ENCODE data around the gene CNIH3.

CNIH3 gene

GRCh38 chr1:224643653-224644052 is 27.5 kb downstream of the CNIH3 start:
- no peaks in the 10 kb centered on the region for H3K9me3 ChIP-seq (ENCODE audit: control insufficient read depth in 2 of 2, low read length in 2 of 2)
- H3K36me3 ChIP-seq (ENCODE audit: control insufficient read depth in 2 of 2, insufficient read depth in 2 of 2, low read length in 2 of 2): no peaks in the 10 kb centered on the region
- no peaks in the 10 kb centered on the region for H3K4me1 ChIP-seq (ENCODE audit: control insufficient read depth, insufficient read depth, low read length)
- no peak overlapping the region for H3K27ac ChIP-seq (ENCODE audit: low read length)
- no peak overlapping the region for H3K9ac ChIP-seq (ENCODE audit: low read length in 2 of 2)
- no peaks in the 10 kb centered on the region for H3K27me3 ChIP-seq (ENCODE audit: control insufficient read depth in 1 of 2, insufficient read depth in 2 of 2, low read length in 2 of 2)
- no peak overlapping the region for H3K4me3 ChIP-seq (ENCODE audit: low read length in 2 of 2)

DNA sequence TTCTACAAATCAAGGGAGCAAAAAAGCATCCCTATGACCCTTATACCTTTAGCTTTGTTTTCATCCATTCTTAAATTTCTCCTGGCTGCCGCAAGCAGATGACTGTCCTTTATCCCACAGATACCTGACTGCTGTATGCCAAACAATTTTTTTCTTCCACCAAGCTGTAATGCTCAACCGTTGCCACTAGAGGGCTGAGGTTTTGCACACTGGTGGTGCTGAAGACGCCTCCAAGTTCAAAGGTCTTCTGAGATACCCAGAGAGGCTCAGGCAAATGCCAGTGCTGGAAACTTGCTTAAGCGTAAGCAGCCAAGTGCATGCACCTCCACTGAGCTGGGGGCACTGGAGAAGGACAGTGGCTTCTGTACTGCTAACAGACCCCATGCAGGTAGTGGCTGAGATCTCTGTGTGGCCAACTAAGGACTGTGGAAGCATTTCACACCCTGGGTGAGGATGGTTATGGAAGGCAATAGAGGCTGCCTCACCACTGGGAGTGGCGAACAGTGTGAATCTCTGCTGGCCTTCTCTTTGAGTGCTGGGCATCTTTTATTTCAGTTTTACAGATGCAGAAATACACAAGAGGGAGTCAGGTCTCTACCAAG is 28.5 kb downstream of the CNIH3 start:
- no peak overlapping the region for H3K4me3 ChIP-seq (ENCODE audit: low read length in 2 of 2)
- H3K36me3 ChIP-seq (ENCODE audit: control insufficient read depth in 2 of 2, insufficient read depth in 2 of 2, low read length in 2 of 2): no peaks in the 10 kb centered on the region
- no peaks in the 10 kb centered on the region for H3K9me3 ChIP-seq (ENCODE audit: control insufficient read depth in 2 of 2, low read length in 2 of 2)
- H3K27ac ChIP-seq (ENCODE audit: low read length): no peak overlapping the region
- H3K4me1 ChIP-seq (ENCODE audit: control insufficient read depth, insufficient read depth, low read length): no peaks in the 10 kb centered on the region
- no peaks in the 10 kb centered on the region for H3K27me3 ChIP-seq (ENCODE audit: control insufficient read depth in 1 of 2, insufficient read depth in 2 of 2, low read length in 2 of 2)
- H3K9ac ChIP-seq (ENCODE audit: low read length in 2 of 2): no peak overlapping the region

DNA sequence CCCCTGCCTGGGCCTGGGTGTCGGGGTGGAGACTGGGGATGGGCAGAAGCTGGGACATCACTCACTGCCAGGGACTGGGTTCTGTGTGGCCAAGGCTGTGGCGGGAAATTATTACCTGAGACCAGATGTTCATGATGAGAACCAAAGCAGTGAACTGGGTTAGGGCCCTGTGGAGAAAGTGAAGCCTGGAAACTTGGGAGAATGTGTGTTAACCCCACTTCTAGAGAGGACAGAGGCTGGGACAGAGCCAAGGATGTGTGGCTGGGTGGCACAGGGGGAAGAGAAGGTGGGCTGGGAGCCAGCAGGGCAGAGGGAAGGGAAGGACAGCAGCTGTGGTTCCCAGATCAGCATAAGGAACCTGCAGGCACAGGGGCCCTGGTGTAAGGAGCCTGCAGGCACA is 31.3 kb downstream of the CNIH3 start:
- no peak overlapping the region for H3K27ac ChIP-seq (ENCODE audit: low read length)
- H3K27me3 ChIP-seq (ENCODE audit: control insufficient read depth in 1 of 2, insufficient read depth in 2 of 2, low read length in 2 of 2): no peaks in the 10 kb centered on the region
- no peaks in the 10 kb centered on the region for H3K4me1 ChIP-seq (ENCODE audit: control insufficient read depth, insufficient read depth, low read length)

DNA sequence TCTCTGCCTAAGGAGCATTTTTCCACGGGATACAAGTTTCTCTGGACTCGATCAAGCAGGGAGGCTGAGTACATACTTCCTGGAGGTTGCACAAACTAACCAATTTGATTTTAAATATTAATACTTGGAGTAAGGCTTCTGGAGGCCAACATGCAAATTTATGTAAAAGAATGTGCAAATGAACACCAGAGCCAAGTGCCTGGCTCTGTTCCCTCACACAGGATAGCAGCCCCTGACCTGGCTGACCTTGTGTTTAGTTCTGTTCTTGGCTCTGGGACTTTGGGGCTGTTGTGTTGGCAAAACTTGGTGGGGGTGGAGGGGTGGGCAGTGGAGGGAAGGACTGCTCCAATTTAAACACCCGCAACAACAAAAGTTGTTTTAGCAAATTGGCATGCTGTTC is 34.2 kb downstream of the CNIH3 start:
- no peaks in the 10 kb centered on the region for H3K27me3 ChIP-seq (ENCODE audit: control insufficient read depth in 1 of 2, insufficient read depth in 2 of 2, low read length in 2 of 2)
- H3K9ac ChIP-seq (ENCODE audit: low read length in 2 of 2): no peak overlapping the region
- H3K4me3 ChIP-seq (ENCODE audit: low read length in 2 of 2): no peak overlapping the region
- H3K9me3 ChIP-seq (ENCODE audit: control insufficient read depth in 2 of 2, low read length in 2 of 2): no peaks in the 10 kb centered on the region
- no peaks in the 10 kb centered on the region for H3K36me3 ChIP-seq (ENCODE audit: control insufficient read depth in 2 of 2, insufficient read depth in 2 of 2, low read length in 2 of 2)
- H3K4me1 ChIP-seq (ENCODE audit: control insufficient read depth, insufficient read depth, low read length): no peaks in the 10 kb centered on the region
- H3K27ac ChIP-seq (ENCODE audit: low read length): no peak overlapping the region

More for the DNA sequence above, 31.3 kb downstream of the CNIH3 start:
- Histone ChIP-seq H3K9ac (ENCODE audit: low read length in 2 of 2) (no peak overlapping the region), H3K4me3 (ENCODE audit: low read length in 2 of 2) (no peak overlapping the region), H3K9me3 (ENCODE audit: control insufficient read depth in 2 of 2, low read length in 2 of 2) (no peaks in the 10 kb centered on the region), H3K36me3 (ENCODE audit: control insufficient read depth in 2 of 2, insufficient read depth in 2 of 2, low read length in 2 of 2) (no peaks in the 10 kb centered on the region)

DNA sequence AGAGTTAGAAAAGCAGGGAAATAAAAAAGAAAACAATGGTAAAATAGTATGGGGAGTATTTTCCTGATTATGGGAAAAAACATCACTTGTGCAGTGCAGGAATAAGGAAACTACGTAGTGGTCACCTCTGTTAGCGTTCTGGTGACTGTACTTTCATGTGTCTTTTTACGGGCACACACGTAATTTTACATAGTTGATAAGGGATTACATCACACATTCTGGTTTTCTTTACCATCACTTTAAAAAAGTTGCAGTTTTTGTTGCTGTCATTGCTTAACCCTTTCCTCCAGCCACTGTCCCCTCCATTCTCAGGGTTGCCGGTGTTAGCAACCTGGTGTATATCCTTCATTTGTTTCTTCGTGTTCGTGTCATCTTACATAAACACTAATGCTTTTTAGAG is 35.1 kb downstream of the CNIH3 start:
- H3K36me3 ChIP-seq (ENCODE audit: control insufficient read depth in 2 of 2, insufficient read depth in 2 of 2, low read length in 2 of 2): no peaks in the 10 kb centered on the region
- H3K27ac ChIP-seq (ENCODE audit: low read length): no peak overlapping the region
- H3K9me3 ChIP-seq (ENCODE audit: control insufficient read depth in 2 of 2, low read length in 2 of 2): no peaks in the 10 kb centered on the region
- H3K4me1 ChIP-seq (ENCODE audit: control insufficient read depth, insufficient read depth, low read length): no peaks in the 10 kb centered on the region
- no peak overlapping the region for H3K4me3 ChIP-seq (ENCODE audit: low read length in 2 of 2)
- no peak overlapping the region for H3K9ac ChIP-seq (ENCODE audit: low read length in 2 of 2)
- H3K27me3 ChIP-seq (ENCODE audit: control insufficient read depth in 1 of 2, insufficient read depth in 2 of 2, low read length in 2 of 2): no peaks in the 10 kb centered on the region

GRCh38 chr1:224656392-224656791 is 40.3 kb downstream of the CNIH3 start:
- Histone ChIP-seq H3K27ac (ENCODE audit: low read length) (no peak overlapping the region), H3K9me3 (ENCODE audit: control insufficient read depth in 2 of 2, low read length in 2 of 2) (no peaks in the 10 kb centered on the region), H3K36me3 (ENCODE audit: control insufficient read depth in 2 of 2, insufficient read depth in 2 of 2, low read length in 2 of 2) (no peaks in the 10 kb centered on the region), H3K9ac (ENCODE audit: low read length in 2 of 2) (no peak overlapping the region), H3K4me1 (ENCODE audit: control insufficient read depth, insufficient read depth, low read length) (no peaks in the 10 kb centered on the region), H3K27me3 (ENCODE audit: control insufficient read depth in 1 of 2, insufficient read depth in 2 of 2, low read length in 2 of 2) (no peaks in the 10 kb centered on the region), H3K4me3 (ENCODE audit: low read length in 2 of 2) (no peak overlapping the region)

DNA sequence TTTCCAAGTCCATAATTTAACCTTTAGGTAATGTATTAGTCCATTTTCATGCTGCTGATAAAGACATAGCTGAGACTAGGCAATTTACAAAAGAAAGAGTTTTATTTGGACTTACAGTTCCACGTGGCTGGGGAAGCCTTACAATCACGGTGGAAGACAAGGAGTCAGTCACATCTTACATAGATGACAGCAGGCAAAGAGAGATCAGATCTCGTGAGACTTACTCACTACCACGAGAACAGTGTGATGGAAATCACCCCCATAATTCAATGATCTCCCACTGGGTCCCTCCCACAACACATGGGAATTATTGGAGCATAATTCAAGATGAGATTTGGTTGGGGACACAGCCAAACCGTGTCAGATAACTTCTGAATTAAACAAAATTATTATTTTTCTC is 44.0 kb downstream of the CNIH3 start:
- Histone ChIP-seq H3K9ac (ENCODE audit: low read length in 2 of 2) (no peak overlapping the region), H3K27me3 (ENCODE audit: control insufficient read depth in 1 of 2, insufficient read depth in 2 of 2, low read length in 2 of 2) (no peaks in the 10 kb centered on the region), H3K4me3 (ENCODE audit: low read length in 2 of 2) (no peak overlapping the region), H3K4me1 (ENCODE audit: control insufficient read depth, insufficient read depth, low read length) (no peaks in the 10 kb centered on the region), H3K9me3 (ENCODE audit: control insufficient read depth in 2 of 2, low read length in 2 of 2) (no peaks in the 10 kb centered on the region), H3K27ac (ENCODE audit: low read length) (no peak overlapping the region), H3K36me3 (ENCODE audit: control insufficient read depth in 2 of 2, insufficient read depth in 2 of 2, low read length in 2 of 2) (no peaks in the 10 kb centered on the region)

- H3K36me3 ChIP-seq (ENCODE audit: control insufficient read depth in 2 of 2, insufficient read depth in 2 of 2, low read length in 2 of 2): no peaks in the 10 kb centered on the region
Measured at GRCh38 chr1:224662870-224663269, 46.8 kb downstream of the CNIH3 start.

GRCh38 chr1:224665016-224665415 is 48.9 kb downstream of the CNIH3 start:
- Histone ChIP-seq H3K9me3 (ENCODE audit: control insufficient read depth in 2 of 2, low read length in 2 of 2) (peaks cover 0 to 3% of the 10 kb centered on the region in 2 donors), H3K27ac (ENCODE audit: low read length) (no peak overlapping the region), H3K27me3 (ENCODE audit: control insufficient read depth in 1 of 2, insufficient read depth in 2 of 2, low read length in 2 of 2) (no peaks in the 10 kb centered on the region), H3K9ac (ENCODE audit: low read length in 2 of 2) (no peak overlapping the region), H3K36me3 (ENCODE audit: control insufficient read depth in 2 of 2, insufficient read depth in 2 of 2, low read length in 2 of 2) (no peaks in the 10 kb centered on the region), H3K4me1 (ENCODE audit: control insufficient read depth, insufficient read depth, low read length) (peaks cover 3% of the 10 kb centered on the region), H3K4me3 (ENCODE audit: low read length in 2 of 2) (no peak overlapping the region)

More at GRCh38 chr1:224662870-224663269, 46.8 kb downstream of the CNIH3 start:
- Histone ChIP-seq H3K4me1 (ENCODE audit: control insufficient read depth, insufficient read depth, low read length) (no peaks in the 10 kb centered on the region), H3K9me3 (ENCODE audit: control insufficient read depth in 2 of 2, low read length in 2 of 2) (no peaks in the 10 kb centered on the region), H3K9ac (ENCODE audit: low read length in 2 of 2) (no peak overlapping the region), H3K27me3 (ENCODE audit: control insufficient read depth in 1 of 2, insufficient read depth in 2 of 2, low read length in 2 of 2) (no peaks in the 10 kb centered on the region), H3K4me3 (ENCODE audit: low read length in 2 of 2) (no peak overlapping the region), H3K27ac (ENCODE audit: low read length) (no peak overlapping the region)

- Histone ChIP-seq H3K4me3 (ENCODE audit: low read length in 2 of 2) (no peak overlapping the region), H3K9me3 (ENCODE audit: control insufficient read depth in 2 of 2, low read length in 2 of 2) (peaks cover 0 to 7% of the 10 kb centered on the region in 2 donors), H3K36me3 (ENCODE audit: control insufficient read depth in 2 of 2, insufficient read depth in 2 of 2, low read length in 2 of 2) (no peaks in the 10 kb centered on the region)
Measured at GRCh38 chr1:224666078-224666477, 50.0 kb downstream of the CNIH3 start.

DNA sequence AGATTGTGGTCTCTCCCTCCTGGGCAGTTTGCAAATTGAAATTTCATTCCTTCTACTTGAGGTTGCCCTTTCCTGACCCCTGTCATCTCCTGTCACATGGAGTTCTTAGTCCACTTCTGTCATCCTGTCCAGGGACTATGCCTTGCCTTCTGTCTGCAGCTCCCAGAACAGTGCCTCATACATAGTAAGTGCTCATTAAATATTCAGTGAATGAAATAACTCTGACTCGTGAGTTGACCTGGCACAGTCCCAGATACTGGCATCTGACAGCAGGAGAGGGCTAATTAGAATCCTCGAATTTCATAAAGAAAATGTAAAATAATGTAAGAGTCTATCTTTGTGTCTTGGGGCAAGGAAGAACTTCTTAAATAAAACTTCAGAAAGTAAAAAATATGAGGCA is 50.8 kb downstream of the CNIH3 start:
- no peaks in the 10 kb centered on the region for H3K36me3 ChIP-seq (ENCODE audit: control insufficient read depth in 2 of 2, insufficient read depth in 2 of 2, low read length in 2 of 2)
- H3K27ac ChIP-seq (ENCODE audit: low read length): no peak overlapping the region
- H3K9ac ChIP-seq (ENCODE audit: low read length in 2 of 2): no peak overlapping the region
- H3K27me3 ChIP-seq (ENCODE audit: control insufficient read depth in 1 of 2, insufficient read depth in 2 of 2, low read length in 2 of 2): no peaks in the 10 kb centered on the region
- H3K4me1 ChIP-seq (ENCODE audit: control insufficient read depth, insufficient read depth, low read length): peaks cover 3% of the 10 kb centered on the region
- H3K4me3 ChIP-seq (ENCODE audit: low read length in 2 of 2): no peak overlapping the region
- peaks cover 0 to 7% of the 10 kb centered on the region in 2 donors for H3K9me3 ChIP-seq (ENCODE audit: control insufficient read depth in 2 of 2, low read length in 2 of 2)

More at GRCh38 chr1:224666078-224666477, 50.0 kb downstream of the CNIH3 start:
- Histone ChIP-seq H3K4me1 (ENCODE audit: control insufficient read depth, insufficient read depth, low read length) (peaks cover 3% of the 10 kb centered on the region), H3K27me3 (ENCODE audit: control insufficient read depth in 1 of 2, insufficient read depth in 2 of 2, low read length in 2 of 2) (no peaks in the 10 kb centered on the region), H3K27ac (ENCODE audit: low read length) (no peak overlapping the region), H3K9ac (ENCODE audit: low read length in 2 of 2) (no peak overlapping the region)

Measured in stomach smooth muscle (tissue), 2 donors.